Activated T-helper 1 cell treated with anti-CD3 and anti-CD28 coated beads, Interleukin-2, amount 50 U/mL, for 16 hours (primary cell): ENCODE measurements around the gene ABI3BP.

Source experiments
- DNase-seq, 2 donors: peaks; one replicate each; pipeline ENCODE4 v3.0.0-alpha.2; 2020; ENCODE audit warnings: low read depth in 1 of 2, low spot score in 1 of 2

Gene ABI3BP

DNA sequence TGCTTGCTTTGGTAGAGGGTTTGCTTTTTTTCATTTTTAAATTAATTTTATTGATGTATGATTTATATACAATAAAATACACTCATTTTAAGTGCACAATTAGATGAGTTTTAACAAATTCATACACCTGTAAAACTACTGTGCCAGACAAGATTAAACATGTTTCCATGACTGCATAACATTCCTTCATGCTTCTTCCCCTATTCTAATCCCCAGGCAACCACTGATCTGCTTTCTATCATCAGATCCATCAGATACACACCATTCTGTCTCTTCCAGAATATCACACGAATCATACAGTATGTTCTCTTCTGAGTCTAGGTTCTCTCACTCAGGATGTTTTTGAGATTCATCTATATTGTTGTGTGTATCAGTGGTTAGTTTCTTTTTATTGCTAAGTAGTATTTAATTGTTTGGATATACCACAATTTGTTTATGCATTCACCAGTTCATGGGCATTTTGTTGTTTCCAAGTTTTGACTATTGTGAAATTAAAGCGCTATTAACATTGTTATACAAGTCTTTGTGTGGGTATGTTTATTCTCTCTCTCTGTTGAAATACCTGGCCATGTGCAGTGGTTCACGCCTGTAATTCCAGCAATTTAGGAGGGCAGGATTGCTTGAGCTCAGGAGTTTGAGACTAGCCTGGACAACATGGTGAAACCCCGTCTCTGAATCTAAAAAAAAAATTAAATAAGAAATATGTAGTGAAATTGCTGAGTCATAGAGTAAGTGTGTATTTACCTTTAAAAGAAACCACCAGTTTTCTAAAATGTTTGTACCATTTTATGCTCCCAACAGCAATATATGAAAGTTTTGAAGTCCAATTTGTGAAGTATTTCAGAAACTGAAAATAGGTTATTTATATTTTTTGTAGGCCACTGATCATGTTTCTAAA lies 290.9 kb downstream of the ABI3BP start:
- no peak for DNase-seq

DNA sequence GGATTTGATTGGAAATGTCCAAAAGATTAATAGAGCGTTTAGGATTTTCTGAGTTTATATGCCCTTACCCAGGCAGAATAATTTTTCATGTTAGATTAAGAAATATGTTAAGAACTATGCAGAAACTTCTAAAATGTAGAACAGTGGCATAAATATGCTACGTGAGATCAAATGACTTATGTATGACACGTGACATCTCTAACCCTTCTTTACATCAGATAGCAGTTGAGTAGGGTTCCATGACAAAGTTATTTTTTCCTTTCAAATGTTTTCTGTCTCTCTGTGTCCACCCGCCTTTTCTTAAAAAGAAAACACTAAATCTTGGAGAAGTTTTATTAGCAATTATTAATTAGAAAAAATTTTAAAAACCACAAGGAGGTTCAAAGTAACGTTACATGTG lies 292.5 kb downstream of the ABI3BP start:
- DNase-seq = no peak
